Inflammatory macrophage (primary cell): ENCODE data around the gene COL1A2.

Source experiments
- DNase-seq, 2 donors: peaks; one replicate each; pipeline ENCODE4 v3.0.0-alpha.2; 2020 to 2022

Gene COL1A2

GRCh38 chr7:94384315-94384714 is 10.4 kb upstream of the COL1A2 start:
- DNase-seq = no peak

GRCh38 chr7:94386416-94386815 is 8.3 kb upstream of the COL1A2 start:
- no peak for DNase-seq

DNA sequence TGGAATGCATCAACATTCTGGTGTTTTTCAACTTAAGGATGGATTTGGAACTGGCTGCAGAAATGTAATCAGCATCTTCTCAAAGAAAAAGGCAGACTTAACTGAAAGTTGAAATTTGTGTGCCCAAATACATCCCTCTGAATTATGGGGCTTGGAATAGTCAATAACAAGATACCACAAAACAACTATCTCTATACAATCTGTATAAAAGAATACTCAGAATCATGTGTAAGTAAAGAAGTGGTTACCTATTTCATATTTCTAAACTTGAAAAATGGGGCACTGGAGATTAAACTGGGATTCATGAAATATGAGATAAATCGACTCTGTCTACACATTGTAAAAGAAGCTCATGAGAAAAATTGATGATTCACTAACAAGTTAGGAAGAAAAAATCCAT is 6.2 kb upstream of the COL1A2 start:
- DNase-seq = no peak

DNA sequence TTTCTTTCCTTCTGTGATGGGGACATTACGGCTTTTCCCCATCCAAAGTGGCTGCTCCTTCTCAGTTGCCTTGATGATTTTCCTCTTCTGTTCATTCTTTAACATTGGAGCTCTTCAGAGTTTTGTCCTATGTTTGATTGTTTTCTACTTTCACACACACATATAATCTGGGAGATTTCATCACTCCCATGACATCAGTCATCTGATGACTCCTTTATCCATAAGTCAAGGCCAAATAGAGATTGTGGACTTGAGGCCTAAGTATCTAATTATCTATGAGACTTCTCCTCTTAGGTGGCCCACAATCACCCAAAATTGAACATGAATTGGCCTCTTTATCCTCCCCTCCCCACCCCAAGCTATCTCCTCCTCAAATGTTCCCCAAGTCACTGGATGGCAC is 5.3 kb upstream of the COL1A2 start:
- no peak for DNase-seq

DNA sequence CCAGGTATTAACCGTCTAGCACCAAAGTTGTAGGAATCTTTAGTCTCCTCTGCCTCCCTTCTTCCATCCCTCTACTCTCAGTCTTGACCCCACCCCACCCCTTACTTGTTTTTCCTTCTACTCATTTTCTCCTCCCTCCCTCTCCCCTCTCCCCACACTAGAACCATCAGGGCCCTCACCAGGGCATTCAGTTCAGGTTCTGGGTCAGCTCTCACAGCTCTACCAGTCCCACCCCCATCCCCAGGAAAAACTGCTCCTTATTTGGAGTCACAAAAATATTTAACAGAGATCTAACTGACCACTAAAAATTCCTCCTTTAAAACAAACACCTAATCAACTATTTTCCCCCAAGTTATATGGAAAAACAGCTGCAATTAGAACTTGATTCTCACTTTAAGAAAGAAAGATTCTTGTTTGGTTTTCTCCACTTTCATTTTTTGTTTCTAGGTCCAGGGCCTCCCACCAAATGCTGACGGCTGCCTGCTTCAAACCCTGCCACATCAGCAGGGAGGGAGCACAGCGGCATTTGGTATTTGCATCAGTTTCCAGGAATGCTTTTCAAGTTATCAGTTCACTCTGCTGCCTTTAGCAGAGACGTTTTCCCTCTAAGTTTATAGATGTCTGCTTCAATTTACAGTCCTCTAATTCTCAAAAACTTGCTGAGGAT is 2.8 kb upstream of the COL1A2 start:
- DNase-seq = no peak

- DNase-seq = no peak
Measured at GRCh38 chr7:94392393-94392786, 2.3 kb upstream of the COL1A2 start.

- DNase-seq = no peak
Measured at GRCh38 chr7:94393246-94394108, 1.2 kb upstream of the COL1A2 start.

DNA sequence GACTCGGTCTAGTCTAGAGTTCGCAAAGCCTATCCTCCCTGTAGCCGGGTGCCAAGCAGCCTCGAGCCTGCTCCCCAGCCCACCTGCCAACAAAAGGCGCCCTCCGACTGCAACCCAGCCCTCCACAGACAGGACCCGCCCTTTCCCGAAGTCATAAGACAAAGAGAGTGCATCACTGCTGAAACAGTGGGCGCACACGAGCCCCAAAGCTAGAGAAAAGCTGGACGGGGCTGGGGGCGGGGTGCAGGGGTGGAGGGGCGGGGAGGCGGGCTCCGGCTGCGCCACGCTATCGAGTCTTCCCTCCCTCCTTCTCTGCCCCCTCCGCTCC is 622 bp upstream of the COL1A2 start:
- no peak for DNase-seq

GRCh38 chr7:94395141-94396036 is 694 bp downstream of the COL1A2 start:
- peak; percentile 45 to 49 for DNase-seq

- DNase-seq = no peak
Measured at GRCh38 chr7:94396037-94396431, 1.3 kb downstream of the COL1A2 start.

GRCh38 chr7:94396596-94396995 is 1.9 kb downstream of the COL1A2 start:
- no peak for DNase-seq

DNA sequence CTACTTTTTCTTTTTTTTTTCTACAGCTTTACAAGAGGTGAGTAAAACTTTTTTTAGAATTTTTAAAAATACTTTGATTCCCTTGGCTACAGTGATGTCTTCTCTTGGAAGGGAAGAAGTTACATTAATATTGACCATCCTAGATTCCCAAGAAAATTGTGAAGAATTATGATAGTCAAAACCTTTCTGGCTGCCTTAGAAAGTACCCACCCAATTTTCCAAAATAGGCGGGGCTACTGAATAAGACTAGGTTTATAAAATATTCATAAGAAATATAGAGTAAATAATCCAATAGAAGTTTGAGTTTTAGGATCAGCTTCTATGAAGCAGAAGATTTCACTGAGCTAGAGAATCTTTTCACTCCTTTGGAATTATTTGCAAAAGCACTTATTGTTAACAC is 3.0 kb downstream of the COL1A2 start:
- no peak for DNase-seq

GRCh38 chr7:94398841-94399240 is 4.1 kb downstream of the COL1A2 start:
- no peak for DNase-seq

DNA sequence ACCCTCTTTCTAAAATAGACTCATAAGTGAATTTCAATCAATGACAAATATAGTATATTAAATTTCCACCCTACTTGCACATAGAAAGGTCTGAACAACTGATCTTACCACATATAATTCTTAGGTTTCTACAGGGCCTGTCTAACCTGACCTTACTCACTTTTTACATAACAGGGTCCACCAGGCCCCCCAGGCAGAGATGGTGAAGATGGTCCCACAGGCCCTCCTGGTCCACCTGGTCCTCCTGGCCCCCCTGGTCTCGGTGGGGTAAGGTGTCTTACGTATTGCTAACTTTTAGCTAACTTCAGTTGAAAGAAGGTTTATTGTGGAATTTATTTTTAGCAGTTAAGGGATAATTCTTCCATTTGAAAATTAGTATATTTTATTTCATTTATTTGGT is 5.3 kb downstream of the COL1A2 start:
- no peak for DNase-seq

DNA sequence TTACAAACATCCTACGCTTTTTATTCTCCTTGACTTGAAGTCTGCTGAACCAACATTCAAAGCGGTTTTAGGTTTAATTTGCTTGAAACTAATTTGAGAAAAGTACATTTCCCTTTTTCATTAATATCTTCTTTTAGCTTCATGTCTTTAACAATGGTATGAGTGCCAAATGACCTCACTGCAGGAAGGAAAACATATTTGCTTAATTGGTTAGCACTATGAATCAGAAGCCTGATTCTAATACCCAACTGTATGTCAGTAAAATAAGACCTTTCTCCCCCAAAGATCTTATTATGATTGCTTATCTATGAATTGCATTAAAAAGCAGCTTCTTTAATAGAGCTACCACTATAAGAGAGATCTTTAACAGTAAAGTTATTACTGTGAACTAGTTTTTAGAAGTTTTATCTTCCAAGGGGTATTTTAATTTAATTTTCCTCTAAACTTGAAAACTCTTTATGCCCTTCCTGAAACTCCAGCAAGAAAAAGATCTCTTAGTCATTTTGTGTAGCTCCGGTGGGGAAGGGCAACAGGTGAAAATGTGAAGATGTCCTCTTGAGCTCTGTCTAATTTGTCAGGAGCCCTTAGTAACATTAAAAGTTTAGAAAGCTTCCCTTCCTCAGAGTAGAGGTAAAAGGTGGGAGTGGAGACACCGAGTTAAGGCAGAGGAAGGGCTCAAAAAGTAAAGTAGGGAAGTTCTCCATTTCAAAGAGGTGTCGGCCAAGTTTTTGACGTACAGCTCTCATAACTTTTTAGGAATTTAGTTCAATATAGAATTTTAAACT is 6.1 kb downstream of the COL1A2 start:
- DNase-seq = no peak

- DNase-seq = no peak
Measured at GRCh38 chr7:94401428-94401814, 6.7 kb downstream of the COL1A2 start.

GRCh38 chr7:94403546-94403945 is 8.9 kb downstream of the COL1A2 start:
- DNase-seq = no peak

DNA sequence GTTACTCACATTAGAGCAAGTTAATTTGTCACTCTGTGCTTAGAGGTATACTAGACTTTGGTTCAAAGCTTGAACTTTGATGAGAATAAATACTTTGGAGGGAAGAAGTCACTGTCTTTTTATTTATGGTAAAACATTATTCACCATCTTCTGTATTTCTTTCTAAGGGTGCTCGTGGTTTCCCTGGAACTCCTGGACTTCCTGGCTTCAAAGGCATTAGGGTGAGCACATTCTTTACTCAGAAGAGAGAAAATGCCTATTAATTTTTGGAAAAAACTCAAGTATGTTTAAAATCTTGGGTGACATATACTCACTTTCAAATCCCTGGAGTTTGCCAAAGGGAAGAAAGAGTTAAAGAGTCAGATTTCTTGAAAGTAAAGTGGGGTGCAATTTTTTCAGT is 10.8 kb downstream of the COL1A2 start:
- DNase-seq = no peak

- DNase-seq = no peak
Measured at GRCh38 chr7:94406696-94407095, 12.0 kb downstream of the COL1A2 start.

DNA sequence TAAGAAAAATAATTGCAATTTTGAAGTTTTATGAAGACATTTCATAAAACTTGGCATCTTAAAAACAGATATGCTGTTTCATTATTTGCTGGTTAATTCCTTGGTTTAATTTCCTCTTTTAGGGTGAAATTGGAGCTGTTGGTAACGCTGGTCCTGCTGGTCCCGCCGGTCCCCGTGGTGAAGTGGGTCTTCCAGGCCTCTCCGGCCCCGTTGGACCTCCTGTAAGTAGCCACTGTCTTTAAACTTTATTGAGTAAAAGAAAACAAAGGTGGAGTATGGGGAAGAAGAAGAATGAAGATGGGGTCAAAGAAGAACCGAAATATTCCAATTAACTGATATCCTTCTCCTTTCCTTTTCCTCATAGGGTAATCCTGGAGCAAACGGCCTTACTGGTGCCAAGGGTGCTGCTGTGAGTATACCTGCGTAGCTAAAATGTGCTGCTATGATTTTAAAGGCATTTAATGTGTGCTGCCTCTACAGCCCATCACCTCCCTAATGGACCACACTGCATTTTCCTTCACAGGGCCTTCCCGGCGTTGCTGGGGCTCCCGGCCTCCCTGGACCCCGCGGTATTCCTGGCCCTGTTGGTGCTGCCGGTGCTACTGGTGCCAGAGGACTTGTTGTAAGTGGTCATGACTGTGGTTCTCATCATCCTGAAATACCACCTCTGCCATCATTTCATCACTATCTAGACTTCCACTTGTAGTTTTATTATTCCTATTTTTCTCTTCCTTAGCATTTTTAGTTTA is 14.7 kb downstream of the COL1A2 start:
- DNase-seq = no peak

DNA sequence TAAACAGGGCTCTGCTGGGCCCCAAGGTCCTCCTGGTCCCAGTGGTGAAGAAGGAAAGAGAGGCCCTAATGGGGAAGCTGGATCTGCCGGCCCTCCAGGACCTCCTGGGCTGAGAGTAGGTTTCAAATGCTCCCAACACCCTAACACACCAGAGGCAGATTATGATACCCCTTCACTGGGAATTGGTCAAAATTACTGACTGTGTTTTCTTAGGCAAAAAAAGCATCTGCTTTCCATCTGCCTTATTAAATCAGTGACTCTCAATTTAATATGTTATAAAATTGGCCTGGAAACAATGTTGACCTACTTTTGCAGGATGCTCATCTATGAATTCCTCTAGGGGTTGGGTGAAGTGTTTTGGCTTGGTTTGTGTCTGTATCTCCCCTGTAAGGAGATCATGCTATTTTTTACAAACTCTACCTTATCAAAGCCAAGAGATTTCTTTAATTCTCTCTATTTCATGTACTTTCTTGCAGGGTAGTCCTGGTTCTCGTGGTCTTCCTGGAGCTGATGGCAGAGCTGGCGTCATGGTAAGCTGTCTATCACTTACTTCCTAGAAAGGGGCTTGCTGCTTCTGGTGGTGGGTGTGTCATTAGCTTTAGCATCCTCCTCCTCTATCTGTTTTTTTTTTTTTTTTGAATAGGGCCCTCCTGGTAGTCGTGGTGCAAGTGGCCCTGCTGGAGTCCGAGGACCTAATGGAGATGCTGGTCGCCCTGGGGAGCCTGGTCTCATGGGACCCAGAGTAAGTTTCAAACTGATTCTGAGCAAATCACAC is 15.9 kb downstream of the COL1A2 start:
- DNase-seq = no peak
